Stimulated activated CD8-positive, alpha-beta memory T cell treated with anti-CD3 and anti-CD28 coated beads, Interleukin-15, amount 100 ng/mL, for 24 hours (primary cell): ENCODE measurements around the gene HYPK.

Source experiments
- DNase-seq: peaks from one replicate; pipeline ENCODE4 v3.0.0-alpha.2; 2020; ENCODE audit warnings: low read depth

HYPK gene

GRCh38 chr15:43851251-43851650 lies 50.9 kb downstream of the HYPK start:
- no peak for DNase-seq

DNA sequence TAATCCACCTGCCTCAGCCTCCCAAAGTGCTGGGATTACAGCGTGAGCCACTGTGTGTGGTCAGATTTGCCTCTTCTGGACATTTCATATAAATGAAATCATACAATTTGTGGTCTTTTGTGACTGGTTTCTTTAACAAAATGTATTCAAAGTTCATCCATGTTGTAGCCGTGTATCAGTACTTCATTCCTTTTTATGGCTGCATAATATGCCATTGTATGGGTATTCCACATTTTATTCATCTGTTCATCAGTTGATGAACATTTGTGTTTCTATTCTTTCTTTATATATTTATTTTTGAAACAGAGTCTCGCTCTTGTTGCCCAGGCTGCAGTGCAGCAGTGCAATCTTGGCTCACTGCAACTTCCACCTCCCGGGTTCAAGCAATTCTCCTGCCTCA lies 52.2 kb downstream of the HYPK start:
- DNase-seq, result no peak
